ENCODE results near the gene MT1E.

MT1E gene

DNA sequence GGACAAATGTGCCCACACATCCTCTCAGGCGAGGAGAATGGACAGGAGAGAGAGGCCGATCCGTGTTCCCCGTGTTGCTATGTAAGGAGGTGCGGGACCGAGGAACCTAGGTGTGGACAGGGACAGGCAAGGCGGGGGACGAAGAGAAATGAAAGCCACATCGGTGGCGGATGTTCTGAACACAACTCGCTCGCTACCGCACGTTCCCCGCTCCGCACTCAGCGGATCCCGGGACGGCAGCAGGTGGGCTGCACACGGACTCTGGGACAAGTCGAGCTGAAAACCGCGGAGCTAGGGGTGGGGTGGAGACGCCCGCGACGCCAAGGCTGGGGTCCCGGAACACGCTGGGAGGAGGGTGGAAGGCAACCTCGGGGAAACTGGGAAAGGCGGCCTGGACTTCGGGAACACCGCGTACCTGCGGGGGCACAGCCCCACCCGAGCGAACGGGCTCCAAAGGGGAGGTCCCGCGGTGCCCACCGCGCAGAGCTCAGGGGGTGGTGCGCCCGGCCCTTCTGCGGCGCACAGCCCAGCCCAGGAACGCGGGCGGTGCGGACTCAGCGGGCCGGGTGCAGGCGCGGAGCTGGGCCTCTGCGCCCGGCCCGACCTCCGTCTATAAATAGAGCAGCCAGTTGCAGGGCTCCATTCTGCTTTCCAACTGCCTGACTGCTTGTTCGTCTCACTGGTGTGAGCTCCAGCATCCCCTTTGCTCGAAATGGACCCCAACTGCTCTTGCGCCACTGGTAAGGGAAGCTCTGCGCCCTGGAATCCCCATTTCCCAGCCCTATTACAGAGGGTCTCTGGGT lies at the start of gene MT1E:
Gene MT1E, plus strand, starts transcription at position 642 of the 803 bp plus-strand sequence. Its CDS starts 71 bp downstream, at position 713.
- Histone ChIP-seq H3K4me1 (ENCODE audit: control insufficient read depth, insufficient read depth, low read length) (no peaks in the 10 kb centered on the region; the same call in 1 of the 2 replicates), H3K27ac (ENCODE audit: extremely low read depth, low read depth, low read length) (no peak within 1 kb of the TSS), H3K9me3 (ENCODE audit: control insufficient read depth, insufficient read depth, low read depth, low read length) (no peaks in the 10 kb centered on the region), H3K36me3 (ENCODE audit: control insufficient read depth in 2 of 2, insufficient read depth in 1 of 2, low read length in 2 of 2) (no peaks in the 10 kb centered on the region), H3K4me3 (ENCODE audit: low read depth, low read length) (no peak within 1 kb of the TSS)
- ChIA-PET CTCF (interaction anchor here (0.7 kb wide), 1 partner anchor 48 kb away, joined by 3 read pairs; no protein-coding TSS in a partner anchor), POLR2A (interaction anchor here (1.4 to 2.6 kb wide), 2 partner anchors 15 to 17 kb away, joined by 5 to 8 read pairs; partner anchors contain the start of gene MT2A)
- TF ChIP-seq ZNF792 (tag by site-specific recombination; IDR thresholded peaks at IDR 0.05) = no peak
- TF ChIP-seq, protein P1, sequence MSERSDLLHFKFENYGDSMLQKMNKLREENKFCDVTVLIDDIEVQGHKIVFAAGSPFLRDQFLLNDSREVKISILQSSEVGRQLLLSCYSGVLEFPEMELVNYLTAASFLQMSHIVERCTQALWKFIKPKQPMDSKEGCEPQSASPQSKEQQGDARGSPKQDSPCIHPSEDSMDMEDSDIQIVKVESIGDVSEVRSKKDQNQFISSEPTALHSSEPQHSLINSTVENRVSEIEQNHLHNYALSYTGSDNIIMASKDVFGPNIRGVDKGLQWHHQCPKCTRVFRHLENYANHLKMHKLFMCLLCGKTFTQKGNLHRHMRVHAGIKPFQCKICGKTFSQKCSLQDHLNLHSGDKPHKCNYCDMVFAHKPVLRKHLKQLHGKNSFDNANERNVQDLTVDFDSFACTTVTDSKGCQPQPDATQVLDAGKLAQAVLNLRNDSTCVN (tag by site-specific recombination; optimal IDR thresholded peaks at IDR 0.05) = no peak
- no peak for TF ChIP-seq SCRT2 (tag by site-specific recombination; IDR thresholded peaks at IDR 0.05)
- TF ChIP-seq, protein P2, sequence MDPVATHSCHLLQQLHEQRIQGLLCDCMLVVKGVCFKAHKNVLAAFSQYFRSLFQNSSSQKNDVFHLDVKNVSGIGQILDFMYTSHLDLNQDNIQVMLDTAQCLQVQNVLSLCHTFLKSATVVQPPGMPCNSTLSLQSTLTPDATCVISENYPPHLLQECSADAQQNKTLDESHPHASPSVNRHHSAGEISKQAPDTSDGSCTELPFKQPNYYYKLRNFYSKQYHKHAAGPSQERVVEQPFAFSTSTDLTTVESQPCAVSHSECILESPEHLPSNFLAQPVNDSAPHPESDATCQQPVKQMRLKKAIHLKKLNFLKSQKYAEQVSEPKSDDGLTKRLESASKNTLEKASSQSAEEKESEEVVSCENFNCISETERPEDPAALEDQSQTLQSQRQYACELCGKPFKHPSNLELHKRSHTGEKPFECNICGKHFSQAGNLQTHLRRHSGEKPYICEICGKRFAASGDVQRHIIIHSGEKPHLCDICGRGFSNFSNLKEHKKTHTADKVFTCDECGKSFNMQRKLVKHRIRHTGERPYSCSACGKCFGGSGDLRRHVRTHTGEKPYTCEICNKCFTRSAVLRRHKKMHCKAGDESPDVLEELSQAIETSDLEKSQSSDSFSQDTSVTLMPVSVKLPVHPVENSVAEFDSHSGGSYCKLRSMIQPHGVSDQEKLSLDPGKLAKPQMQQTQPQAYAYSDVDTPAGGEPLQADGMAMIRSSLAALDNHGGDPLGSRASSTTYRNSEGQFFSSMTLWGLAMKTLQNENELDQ (tag by site-specific recombination; IDR thresholded peaks at IDR 0.05; ENCODE audit: low read depth) = no peak
- TF ChIP-seq ZNF660 (tag by site-specific recombination; IDR thresholded peaks at IDR 0.05) = no peak
- no peak for TF ChIP-seq ZNF140 (tag by site-specific recombination; IDR thresholded peaks at IDR 0.05)
- no peak for TF ChIP-seq ZFHX2 (tag by site-specific recombination; conservative IDR thresholded peaks at IDR 0.05)
- TF ChIP-seq ZNF433 (tag by site-specific recombination; IDR thresholded peaks at IDR 0.05; ENCODE audit: low read depth) = no peak
- no peak for TF ChIP-seq ZNF266 (tag by site-specific recombination; IDR thresholded peaks at IDR 0.05; ENCODE audit: low read depth)
- TF ChIP-seq, protein P3, sequence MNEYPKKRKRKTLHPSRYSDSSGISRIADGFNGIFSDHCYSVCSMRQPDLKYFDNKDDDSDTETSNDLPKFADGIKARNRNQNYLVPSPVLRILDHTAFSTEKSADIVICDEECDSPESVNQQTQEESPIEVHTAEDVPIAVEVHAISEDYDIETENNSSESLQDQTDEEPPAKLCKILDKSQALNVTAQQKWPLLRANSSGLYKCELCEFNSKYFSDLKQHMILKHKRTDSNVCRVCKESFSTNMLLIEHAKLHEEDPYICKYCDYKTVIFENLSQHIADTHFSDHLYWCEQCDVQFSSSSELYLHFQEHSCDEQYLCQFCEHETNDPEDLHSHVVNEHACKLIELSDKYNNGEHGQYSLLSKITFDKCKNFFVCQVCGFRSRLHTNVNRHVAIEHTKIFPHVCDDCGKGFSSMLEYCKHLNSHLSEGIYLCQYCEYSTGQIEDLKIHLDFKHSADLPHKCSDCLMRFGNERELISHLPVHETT (tag by site-specific recombination; IDR thresholded peaks at IDR 0.05) = no peak
- TF ChIP-seq ZNF350 (tag by site-specific recombination; IDR thresholded peaks at IDR 0.05) = no peak
- no peak for TF ChIP-seq FEZF1 (tag by site-specific recombination; IDR thresholded peaks at IDR 0.05)
- no peak for TF ChIP-seq ZNF239 (tag by site-specific recombination; IDR thresholded peaks at IDR 0.05)
- TF ChIP-seq SP3 (tag by site-specific recombination; IDR thresholded peaks at IDR 0.05) = no peak
- TF ChIP-seq ZBTB8A (tag by site-specific recombination; IDR thresholded peaks at IDR 0.05) = no peak

DNA sequence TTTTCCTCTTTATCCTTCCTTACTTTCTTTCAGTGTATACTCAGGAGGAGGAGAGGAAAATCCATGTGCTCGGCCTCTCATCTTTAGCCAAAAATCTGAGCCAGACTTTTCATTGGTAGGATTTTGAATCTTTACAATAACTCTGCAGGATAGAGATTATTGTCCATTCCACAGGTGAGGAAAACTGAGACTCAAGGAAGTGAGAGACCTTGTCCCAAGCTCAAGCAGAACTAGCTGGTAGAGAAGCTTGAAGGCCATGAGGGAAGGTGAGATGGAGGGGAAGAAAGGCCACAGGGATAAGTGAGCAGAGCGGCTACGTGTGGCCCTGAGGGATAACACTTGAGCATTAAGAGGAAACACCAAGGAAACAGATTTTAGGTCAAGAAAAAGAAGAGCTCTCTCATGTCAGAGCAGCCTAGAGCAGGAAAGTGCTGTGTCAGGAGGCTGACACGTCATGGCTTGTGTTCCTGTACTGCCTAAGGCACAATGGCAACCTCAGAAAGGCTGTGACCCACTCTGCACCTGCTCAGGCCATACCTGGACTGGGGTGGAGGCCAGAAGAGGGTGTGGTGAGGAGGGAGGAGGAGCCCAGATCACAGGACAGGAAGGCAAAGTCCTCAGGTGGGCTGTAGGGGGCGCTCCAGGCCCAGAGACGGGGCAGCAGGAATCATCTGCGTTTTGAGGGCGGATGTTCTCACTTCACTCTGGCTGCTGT lies 48.8 kb upstream of the MT1E start:
- no peak overlapping the region for H3K27ac ChIP-seq (ENCODE audit: extremely low read depth, low read depth, low read length)
- CTCF ChIA-PET = interaction anchor here (0.6 to 3.6 kb wide), 41 partner anchors 9 to 685 kb away, joined by 3 to 66 read pairs (median 4); partner anchors contain the start of genes MT1A, MT2A and MT3
- H3K4me3 ChIP-seq (ENCODE audit: low read depth, low read length) = no peak overlapping the region
- no peaks in the 10 kb centered on the region for H3K4me1 ChIP-seq (ENCODE audit: control insufficient read depth, insufficient read depth, low read length)
- no peaks in the 10 kb centered on the region for H3K36me3 ChIP-seq (ENCODE audit: control insufficient read depth in 2 of 2, insufficient read depth in 1 of 2, low read length in 2 of 2)
- H3K9me3 ChIP-seq (ENCODE audit: control insufficient read depth, insufficient read depth, low read depth, low read length) = no peaks in the 10 kb centered on the region
- POLR2A ChIA-PET = no interaction called here
- TF ChIP-seq FEZF1 (tag by site-specific recombination; IDR thresholded peaks at IDR 0.05) = no peak
- no peak for TF ChIP-seq ZNF157 (tag by site-specific recombination; IDR thresholded peaks at IDR 0.05)
- peak; percentile 60 for TF ChIP-seq KLF1 (tag by site-specific recombination; IDR thresholded peaks at IDR 0.05)
- TF ChIP-seq SCRT2 (tag by site-specific recombination; IDR thresholded peaks at IDR 0.05) = no peak
- no peak for TF ChIP-seq MZF1 (tag by site-specific recombination; IDR thresholded peaks at IDR 0.05; ENCODE audit: borderline replicate concordance)
- TF ChIP-seq ZNF112 (tag by site-specific recombination; IDR thresholded peaks at IDR 0.05) = no peak
- no peak for TF ChIP-seq ZNF747 (tag by site-specific recombination; IDR thresholded peaks at IDR 0.05)
- no peak for TF ChIP-seq ZNF521 (tag by site-specific recombination; IDR thresholded peaks at IDR 0.05)
- TF ChIP-seq ZNF426 (tag by site-specific recombination; IDR thresholded peaks at IDR 0.05) = no peak
- peak; percentile 71 for TF ChIP-seq KLF9 (tag by site-specific recombination; IDR thresholded peaks at IDR 0.05; ENCODE audit: low read depth)
- TF ChIP-seq ZNF280C (tag by site-specific recombination; IDR thresholded peaks at IDR 0.05) = no peak
- no peak for TF ChIP-seq ZBTB1 (tag by site-specific recombination; IDR thresholded peaks at IDR 0.05)
- TF ChIP-seq ZNF121 (tag by site-specific recombination; IDR thresholded peaks at IDR 0.05) = no peak
- TF ChIP-seq ZNF654 (tag by site-specific recombination; IDR thresholded peaks at IDR 0.05; ENCODE audit: low read depth) = peak; percentile 64

Measured in HEK293 (cell line).